Measurements from ENCODE around the gene BCL6.

BCL6 gene

GRCh38 chr3:187782006-187782405 lies 36.7 kb upstream of the BCL6 start:
- TF ChIP-seq, protein P1, sequence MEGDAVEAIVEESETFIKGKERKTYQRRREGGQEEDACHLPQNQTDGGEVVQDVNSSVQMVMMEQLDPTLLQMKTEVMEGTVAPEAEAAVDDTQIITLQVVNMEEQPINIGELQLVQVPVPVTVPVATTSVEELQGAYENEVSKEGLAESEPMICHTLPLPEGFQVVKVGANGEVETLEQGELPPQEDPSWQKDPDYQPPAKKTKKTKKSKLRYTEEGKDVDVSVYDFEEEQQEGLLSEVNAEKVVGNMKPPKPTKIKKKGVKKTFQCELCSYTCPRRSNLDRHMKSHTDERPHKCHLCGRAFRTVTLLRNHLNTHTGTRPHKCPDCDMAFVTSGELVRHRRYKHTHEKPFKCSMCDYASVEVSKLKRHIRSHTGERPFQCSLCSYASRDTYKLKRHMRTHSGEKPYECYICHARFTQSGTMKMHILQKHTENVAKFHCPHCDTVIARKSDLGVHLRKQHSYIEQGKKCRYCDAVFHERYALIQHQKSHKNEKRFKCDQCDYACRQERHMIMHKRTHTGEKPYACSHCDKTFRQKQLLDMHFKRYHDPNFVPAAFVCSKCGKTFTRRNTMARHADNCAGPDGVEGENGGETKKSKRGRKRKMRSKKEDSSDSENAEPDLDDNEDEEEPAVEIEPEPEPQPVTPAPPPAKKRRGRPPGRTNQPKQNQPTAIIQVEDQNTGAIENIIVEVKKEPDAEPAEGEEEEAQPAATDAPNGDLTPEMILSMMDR (IDR thresholded peaks at IDR 0.05): no peak

GRCh38 chr3:187781001-187781400 lies 35.7 kb upstream of the BCL6 start:
- TF ChIP-seq, protein P1 (IDR thresholded peaks at IDR 0.05): no peak

GRCh38 chr3:187778726-187779125 lies 33.5 kb upstream of the BCL6 start:
- TF ChIP-seq, protein P1 (IDR thresholded peaks at IDR 0.05): no peak

GRCh38 chr3:187777331-187777941 lies 32.2 kb upstream of the BCL6 start:
- TF ChIP-seq, protein P1 (IDR thresholded peaks at IDR 0.05): no peak

DNA sequence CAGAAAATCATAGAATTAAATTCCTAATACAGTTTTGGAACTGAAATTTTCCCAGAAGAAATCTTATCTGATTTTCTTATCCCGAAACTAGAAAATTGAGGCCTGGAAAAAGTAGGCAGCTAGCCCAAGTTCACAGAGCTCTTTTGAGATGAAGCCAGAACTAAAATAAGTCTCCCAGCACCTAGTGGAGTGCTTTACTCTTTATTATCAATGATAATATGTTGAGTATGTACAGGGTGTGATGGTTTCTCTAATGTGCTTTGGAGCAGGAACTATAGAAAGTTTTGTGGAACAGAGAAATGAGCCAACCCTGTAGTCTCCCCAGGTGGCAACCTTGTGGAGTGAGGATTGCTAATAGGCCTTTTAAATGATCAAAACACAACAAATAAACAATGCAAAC lies 30.3 kb upstream of the BCL6 start:
- TF ChIP-seq, protein P1 (IDR thresholded peaks at IDR 0.05): no peak

- TF ChIP-seq, protein P1 (IDR thresholded peaks at IDR 0.05): no peak
Measured at GRCh38 chr3:187774185-187774789, 29.0 kb upstream of the BCL6 start.

- TF ChIP-seq, protein P1 (IDR thresholded peaks at IDR 0.05): no peak
Measured at GRCh38 chr3:187773233-187774184, 28.2 kb upstream of the BCL6 start.

All from LNCAP (cell line).